Measurements from ENCODE around the gene EXT2. TPM values are rescaled to one million over a fixed set of nuclear protein-coding genes. Genes with fewer than 3 reads are reported as not detected.

Gene EXT2
- total RNA-seq, 4 donors from 2014 or later, result 47.8 to 80.4 (median 68.0) TPM

- intact Hi-C loops (cut with DNase I), result no loop called here
- no peaks in the 10 kb centered on the region for H3K27me3 ChIP-seq
- no peaks in the 10 kb centered on the region for H3K36me3 ChIP-seq
- no peaks in the 10 kb centered on the region for H3K9me3 ChIP-seq
- H3K27ac ChIP-seq (replicated peaks in 1 of 4), result no peak overlapping the region
- no peak overlapping the region for H3K4me3 ChIP-seq
- TF ChIP-seq, protein P1, sequence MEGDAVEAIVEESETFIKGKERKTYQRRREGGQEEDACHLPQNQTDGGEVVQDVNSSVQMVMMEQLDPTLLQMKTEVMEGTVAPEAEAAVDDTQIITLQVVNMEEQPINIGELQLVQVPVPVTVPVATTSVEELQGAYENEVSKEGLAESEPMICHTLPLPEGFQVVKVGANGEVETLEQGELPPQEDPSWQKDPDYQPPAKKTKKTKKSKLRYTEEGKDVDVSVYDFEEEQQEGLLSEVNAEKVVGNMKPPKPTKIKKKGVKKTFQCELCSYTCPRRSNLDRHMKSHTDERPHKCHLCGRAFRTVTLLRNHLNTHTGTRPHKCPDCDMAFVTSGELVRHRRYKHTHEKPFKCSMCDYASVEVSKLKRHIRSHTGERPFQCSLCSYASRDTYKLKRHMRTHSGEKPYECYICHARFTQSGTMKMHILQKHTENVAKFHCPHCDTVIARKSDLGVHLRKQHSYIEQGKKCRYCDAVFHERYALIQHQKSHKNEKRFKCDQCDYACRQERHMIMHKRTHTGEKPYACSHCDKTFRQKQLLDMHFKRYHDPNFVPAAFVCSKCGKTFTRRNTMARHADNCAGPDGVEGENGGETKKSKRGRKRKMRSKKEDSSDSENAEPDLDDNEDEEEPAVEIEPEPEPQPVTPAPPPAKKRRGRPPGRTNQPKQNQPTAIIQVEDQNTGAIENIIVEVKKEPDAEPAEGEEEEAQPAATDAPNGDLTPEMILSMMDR (IDR thresholded peaks at IDR 0.05), result no peak
- TF ChIP-seq EP300 (IDR thresholded peaks at IDR 0.05), result no peak
- no peak for TF ChIP-seq POLR2AphosphoS5 (IDR thresholded peaks at IDR 0.05)
- no peak for TF ChIP-seq POLR2A (IDR thresholded peaks at IDR 0.05; ENCODE audit: low read depth)
- H3K4me1 ChIP-seq, result peaks cover 0 to 14% (median 9%) of the 10 kb centered on the region in 4 donors
- 63% methylated on average over 4 of the region's 4 CpGs for WGBS
- DNase-seq (ENCODE audit: extremely low spot score), result no peak
These were observed 83.7 kb downstream of the EXT2 start for GRCh38 chr11:44179173-44179572.

DNA sequence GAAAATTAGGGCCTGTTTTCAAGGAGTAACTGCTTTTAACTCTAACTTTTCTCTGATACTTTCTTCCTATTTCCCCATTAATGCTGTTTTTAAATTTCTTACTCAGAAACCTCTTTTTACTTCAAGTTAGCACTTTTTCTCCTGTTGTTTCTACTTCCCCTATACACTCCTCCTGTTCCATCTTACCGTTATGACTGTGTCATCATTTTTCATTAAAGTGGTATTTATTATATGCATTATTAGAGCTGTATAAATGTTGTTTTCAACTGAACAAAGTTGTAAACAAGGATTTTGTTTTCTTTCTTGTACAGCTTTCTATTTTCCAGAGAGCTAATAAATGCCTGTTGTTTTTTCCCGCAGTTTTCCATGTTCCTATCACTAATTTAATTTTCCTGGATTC, 84.6 kb downstream of the EXT2 start:
- 92% methylated on average over 2 of the region's 2 CpGs for WGBS
- TF ChIP-seq EP300 (IDR thresholded peaks at IDR 0.05) (no peak), POLR2A (IDR thresholded peaks at IDR 0.05; ENCODE audit: low read depth) (no peak), POLR2AphosphoS5 (IDR thresholded peaks at IDR 0.05) (no peak)
- TF ChIP-seq, protein P1 (IDR thresholded peaks at IDR 0.05), result no peak
- intact Hi-C loops (cut with DNase I), result no loop called here

DNA sequence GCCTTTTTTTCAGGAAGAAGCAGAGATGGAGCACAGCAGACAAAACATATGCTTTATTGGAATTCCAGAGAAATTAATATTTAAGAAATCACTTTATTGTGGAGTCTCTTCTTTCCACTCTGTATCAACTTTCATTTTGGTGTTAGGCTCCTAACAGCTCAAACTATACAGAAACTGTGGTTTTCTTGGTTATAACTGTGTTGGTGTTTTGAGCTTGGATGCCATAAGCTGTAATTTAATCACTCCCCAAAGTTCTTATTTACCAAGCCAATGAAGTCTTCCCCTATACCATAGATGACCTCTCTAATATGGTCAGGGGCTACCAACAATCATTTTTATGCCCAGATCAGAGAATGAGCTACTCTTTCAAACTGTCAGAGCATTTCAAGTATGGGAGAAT, 90.0 kb downstream of the EXT2 start:
- TF ChIP-seq, protein P1 (IDR thresholded peaks at IDR 0.05), result no peak
- TF ChIP-seq EP300 (IDR thresholded peaks at IDR 0.05), result no peak
- no peak for TF ChIP-seq POLR2A (IDR thresholded peaks at IDR 0.05; ENCODE audit: low read depth)
- TF ChIP-seq POLR2AphosphoS5 (IDR thresholded peaks at IDR 0.05), result no peak
- Histone ChIP-seq H3K27me3 (no peaks in the 10 kb centered on the region), H3K4me3 (no peak overlapping the region), H3K4me1 (no peaks in the 10 kb centered on the region), H3K36me3 (peaks cover 0 to 15% (median 5%) of the 10 kb centered on the region in 4 donors), H3K9me3 (peaks cover 0 to 21% (median 14%) of the 10 kb centered on the region in 4 donors), H3K27ac (replicated peaks in 1 of 4) (no peak overlapping the region)
- intact Hi-C loops (cut with DNase I), result no loop called here
- no peak for DNase-seq (ENCODE audit: extremely low spot score)

More for the DNA sequence above, 84.6 kb downstream of the EXT2 start:
- no peak overlapping the region for H3K4me3 ChIP-seq
- no peaks in the 10 kb centered on the region for H3K36me3 ChIP-seq
- no peak overlapping the region for H3K27ac ChIP-seq (replicated peaks in 1 of 4)
- DNase-seq (ENCODE audit: extremely low spot score), result no peak
- no peaks in the 10 kb centered on the region for H3K9me3 ChIP-seq
- H3K27me3 ChIP-seq, result no peaks in the 10 kb centered on the region
- H3K4me1 ChIP-seq, result peaks cover 0 to 14% (median 9%) of the 10 kb centered on the region in 4 donors

- no peak overlapping the region for H3K27ac ChIP-seq (replicated peaks in 1 of 4)
- H3K36me3 ChIP-seq, result peaks cover 0 to 15% (median 5%) of the 10 kb centered on the region in 4 donors
- peaks cover 0 to 21% (median 14%) of the 10 kb centered on the region in 4 donors for H3K9me3 ChIP-seq
- intact Hi-C loops (cut with DNase I), result no loop called here
- TF ChIP-seq, protein P1 (IDR thresholded peaks at IDR 0.05), result no peak
- TF ChIP-seq POLR2A (IDR thresholded peaks at IDR 0.05; ENCODE audit: low read depth) (no peak), POLR2AphosphoS5 (IDR thresholded peaks at IDR 0.05) (no peak), EP300 (IDR thresholded peaks at IDR 0.05) (no peak)
- H3K4me1 ChIP-seq, result no peaks in the 10 kb centered on the region
- H3K4me3 ChIP-seq, result no peak overlapping the region
- no peaks in the 10 kb centered on the region for H3K27me3 ChIP-seq
- 80% methylated on average over 2 of the region's 2 CpGs for WGBS
- no peak for DNase-seq (ENCODE audit: extremely low spot score)
These were observed 90.9 kb downstream of the EXT2 start for GRCh38 chr11:44186321-44186930.

GRCh38 chr11:44188643-44189042, 93.2 kb downstream of the EXT2 start:
- intact Hi-C loops (cut with DNase I), result no loop called here
- Histone ChIP-seq H3K4me3 (no peak overlapping the region), H3K9me3 (peaks cover 0 to 21% (median 14%) of the 10 kb centered on the region in 4 donors), H3K27me3 (no peaks in the 10 kb centered on the region), H3K36me3 (peaks cover 0 to 15% (median 5%) of the 10 kb centered on the region in 4 donors), H3K27ac (replicated peaks in 1 of 4) (no peak overlapping the region), H3K4me1 (no peaks in the 10 kb centered on the region)
- no peak for DNase-seq (ENCODE audit: extremely low spot score)
- 96% methylated on average over 3 of the region's 3 CpGs for WGBS
- TF ChIP-seq EP300 (IDR thresholded peaks at IDR 0.05) (no peak), POLR2A (IDR thresholded peaks at IDR 0.05; ENCODE audit: low read depth) (no peak), POLR2AphosphoS5 (IDR thresholded peaks at IDR 0.05) (no peak)
- TF ChIP-seq, protein P1 (IDR thresholded peaks at IDR 0.05), result no peak
